ENCODE results near the gene BRD7. TPM values are rescaled to one million over a fixed set of nuclear protein-coding genes. Genes with fewer than 3 reads are reported as not detected.

BRD7 gene
- polyA plus RNA-seq, 3 donors: 11.4 to 33.0 (median 21.2) TPM

DNA sequence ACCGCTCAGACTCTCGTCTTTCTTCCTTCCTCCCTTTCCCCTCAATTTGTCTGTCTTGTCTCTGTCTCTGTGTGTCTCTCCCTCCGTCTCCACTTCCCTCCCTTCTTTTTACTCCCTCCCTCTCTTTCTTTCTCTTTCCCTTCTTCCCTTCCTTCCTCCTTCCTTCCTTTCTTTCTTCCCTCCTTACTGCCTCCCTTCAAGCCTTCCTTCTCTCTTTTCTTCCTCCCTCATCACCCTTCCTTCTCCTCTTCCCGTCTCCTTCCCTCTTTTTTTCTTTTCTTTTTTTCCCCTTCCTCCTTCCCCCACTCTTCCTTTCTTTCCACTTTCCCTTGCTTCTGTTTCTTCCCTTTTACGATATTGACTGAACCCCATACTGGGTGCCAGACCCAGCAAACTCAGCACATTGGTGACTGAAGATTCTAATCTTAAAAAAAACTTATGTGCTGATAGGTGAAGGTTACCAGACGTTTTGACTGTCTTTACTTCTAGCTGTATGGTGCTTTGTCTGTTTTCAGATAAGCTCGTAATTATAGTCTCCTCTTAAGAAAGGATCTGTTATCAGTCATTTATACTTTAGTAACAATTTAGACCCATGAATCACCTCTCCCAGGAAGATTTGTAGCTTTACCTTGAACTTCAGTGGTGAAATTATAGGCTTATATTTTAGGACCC is 481 bp upstream of the BRD7 start:
- Histone ChIP-seq H3K9ac (ENCODE audit: insufficient read depth, low read length, poor library complexity, severe bottlenecking) (peak overlapping the region; percentile 41), H2AFZ (ENCODE audit: insufficient read depth, low read depth, low read length, poor library complexity, severe bottlenecking) (peak overlapping the region; percentile 73), H3K4me1 (ENCODE audit: control insufficient read depth in 1 of 2, insufficient read depth in 2 of 2, low read length in 2 of 2) (peaks cover 32 to 34% of the 10 kb centered on the region in 2 donors), H3K27me3 (ENCODE audit: control insufficient read depth in 2 of 2, insufficient read depth in 2 of 2, low read length in 2 of 2) (no peaks in the 10 kb centered on the region), H3K4me3 (replicated peaks in 1 of 3; ENCODE audit: low read depth in 2 of 3, low read length in 3 of 3) (peak overlapping the region; percentile 34 to 73 (median 70)), H3K27ac (ENCODE audit: low read depth in 1 of 2, low read length in 2 of 2) (peak overlapping the region in 1 of 2 donors; percentile 47), H4K20me1 (ENCODE audit: insufficient read depth, low read length) (peaks cover 22% of the 10 kb centered on the region), H3K79me2 (ENCODE audit: insufficient read depth, low read length) (peaks cover 34% of the 10 kb centered on the region), H3K9me3 (replicated peaks in 1 of 2; ENCODE audit: control insufficient read depth in 1 of 2, insufficient read depth in 1 of 2, low read length in 2 of 2) (no peaks in the 10 kb centered on the region), H3K36me3 (replicated peaks in 1 of 2; ENCODE audit: control insufficient read depth in 1 of 2, insufficient read depth in 2 of 2, low read length in 2 of 2) (peaks cover 9 to 13% of the 10 kb centered on the region in 2 donors), H3K4me2 (replicated peaks; ENCODE audit: extremely low read depth, low read length, poor library complexity, severe bottlenecking) (peak overlapping the region; percentile 63)
- WGBS (ENCODE audit: insufficient coverage): 3% methylated on average over 4 of the region's 7 CpGs
- Mint-ChIP-seq H3K9me3 (peaks cover 0 to 6% (median 2%) of the 10 kb centered on the region in 7 donors), H3K36me3 (peaks cover 12% of the 10 kb centered on the region in 2 donors), H3K27ac (peak overlapping the region in 6 of 7 donors; percentile 48 to 95 (median 82)), H3K4me3 (peak overlapping the region; percentile 68 to 84), H3K27me3 (ENCODE audit: low read depth in 3 of 3) (peaks cover 1 to 6% (median 3%) of the 10 kb centered on the region in 3 donors), H3K4me1 (peaks cover 36% of the 10 kb centered on the region)
- TF ChIP-seq, protein P1, sequence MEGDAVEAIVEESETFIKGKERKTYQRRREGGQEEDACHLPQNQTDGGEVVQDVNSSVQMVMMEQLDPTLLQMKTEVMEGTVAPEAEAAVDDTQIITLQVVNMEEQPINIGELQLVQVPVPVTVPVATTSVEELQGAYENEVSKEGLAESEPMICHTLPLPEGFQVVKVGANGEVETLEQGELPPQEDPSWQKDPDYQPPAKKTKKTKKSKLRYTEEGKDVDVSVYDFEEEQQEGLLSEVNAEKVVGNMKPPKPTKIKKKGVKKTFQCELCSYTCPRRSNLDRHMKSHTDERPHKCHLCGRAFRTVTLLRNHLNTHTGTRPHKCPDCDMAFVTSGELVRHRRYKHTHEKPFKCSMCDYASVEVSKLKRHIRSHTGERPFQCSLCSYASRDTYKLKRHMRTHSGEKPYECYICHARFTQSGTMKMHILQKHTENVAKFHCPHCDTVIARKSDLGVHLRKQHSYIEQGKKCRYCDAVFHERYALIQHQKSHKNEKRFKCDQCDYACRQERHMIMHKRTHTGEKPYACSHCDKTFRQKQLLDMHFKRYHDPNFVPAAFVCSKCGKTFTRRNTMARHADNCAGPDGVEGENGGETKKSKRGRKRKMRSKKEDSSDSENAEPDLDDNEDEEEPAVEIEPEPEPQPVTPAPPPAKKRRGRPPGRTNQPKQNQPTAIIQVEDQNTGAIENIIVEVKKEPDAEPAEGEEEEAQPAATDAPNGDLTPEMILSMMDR (IDR thresholded peaks at IDR 0.05): peak; percentile 46
- intact Hi-C loops (cut with micrococcal nuclease): loop anchor here (2.0 to 10.0 kb wide), 8 partner anchors 154 to 373 kb away; partner anchors contain the start of genes CNEP1R1 (in 1 of the 2), CYLD (in 1 of the 2) and HEATR3 (in 1 of the 2)
- DNase-seq: no peak

DNA sequence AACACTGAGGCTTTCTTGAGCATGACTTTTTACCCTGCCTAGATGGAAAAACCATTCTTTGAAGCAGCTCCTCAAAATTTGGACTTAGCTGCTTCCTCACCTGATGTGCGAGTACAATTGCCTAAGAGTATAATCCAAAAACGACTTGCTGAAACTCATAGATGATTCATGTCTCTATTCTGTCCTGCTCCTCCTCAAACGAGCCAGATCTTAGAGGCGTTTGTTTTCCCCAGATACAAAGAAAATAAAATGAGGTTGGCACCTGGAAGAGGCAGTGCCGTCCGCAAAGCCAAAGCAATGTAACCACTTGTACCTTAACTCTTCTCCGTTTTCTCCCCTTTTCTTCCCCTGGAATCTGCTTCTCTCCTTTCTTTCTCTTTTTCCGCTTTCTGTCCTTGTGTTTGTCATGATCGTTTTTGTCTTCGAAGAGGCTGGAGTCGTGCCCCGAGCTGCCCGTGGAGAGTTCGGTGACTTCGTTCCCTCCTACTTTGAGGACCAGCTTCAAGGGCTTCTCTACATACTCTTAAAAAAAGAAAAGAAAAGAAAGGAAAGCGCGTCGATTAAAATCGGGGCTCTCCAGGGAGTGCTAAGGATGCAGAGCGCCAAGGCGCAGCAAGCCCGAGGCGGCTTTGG is 895 bp downstream of the BRD7 start:
- no peak for DNase-seq
- peaks cover 37% of the 10 kb centered on the region for H3K4me1 Mint-ChIP-seq
- H3K36me3 Mint-ChIP-seq: peaks cover 24 to 25% of the 10 kb centered on the region in 2 donors
- WGBS (ENCODE audit: insufficient coverage): 11% methylated on average over 15 of the region's 23 CpGs
- peak overlapping the region; percentile 90 for H2AFZ ChIP-seq (ENCODE audit: insufficient read depth, low read depth, low read length, poor library complexity, severe bottlenecking)
- peak overlapping the region; percentile 89 to 92 for H3K4me3 Mint-ChIP-seq
- H3K4me3 ChIP-seq (replicated peaks in 1 of 3; ENCODE audit: low read depth in 2 of 3, low read length in 3 of 3): peak overlapping the region; percentile 49 to 95 (median 85)
- intact Hi-C loops (cut with micrococcal nuclease): loop anchor here (2.0 to 10.0 kb wide), 8 partner anchors 153 to 374 kb away; partner anchors contain the start of genes CNEP1R1 (in 1 of the 2), CYLD (in 1 of the 2) and HEATR3 (in 1 of the 2)
- H3K27me3 ChIP-seq (ENCODE audit: control insufficient read depth in 2 of 2, insufficient read depth in 2 of 2, low read length in 2 of 2): no peaks in the 10 kb centered on the region
- H3K27me3 Mint-ChIP-seq (ENCODE audit: low read depth in 3 of 3): peaks cover 1 to 6% (median 2%) of the 10 kb centered on the region in 3 donors
- H3K9me3 Mint-ChIP-seq: peaks cover 0 to 6% (median 2%) of the 10 kb centered on the region in 7 donors
- no peaks in the 10 kb centered on the region for H3K9me3 ChIP-seq (replicated peaks in 1 of 2; ENCODE audit: control insufficient read depth in 1 of 2, insufficient read depth in 1 of 2, low read length in 2 of 2)
- peak overlapping the region; percentile 85 for H3K9ac ChIP-seq (ENCODE audit: insufficient read depth, low read length, poor library complexity, severe bottlenecking)
- peak overlapping the region; percentile 88 for H3K4me2 ChIP-seq (replicated peaks; ENCODE audit: extremely low read depth, low read length, poor library complexity, severe bottlenecking)
- peaks cover 32 to 34% of the 10 kb centered on the region in 2 donors for H3K4me1 ChIP-seq (ENCODE audit: control insufficient read depth in 1 of 2, insufficient read depth in 2 of 2, low read length in 2 of 2)
- TF ChIP-seq, protein P1 (IDR thresholded peaks at IDR 0.05): no peak
- H3K27ac Mint-ChIP-seq: peak overlapping the region; percentile 74 to 91 (median 77)
- H3K27ac ChIP-seq (ENCODE audit: low read depth in 1 of 2, low read length in 2 of 2): peak overlapping the region in 1 of 2 donors; percentile 69
- H3K79me2 ChIP-seq (ENCODE audit: insufficient read depth, low read length): peaks cover 48% of the 10 kb centered on the region
- peaks cover 22 to 27% of the 10 kb centered on the region in 2 donors for H3K36me3 ChIP-seq (replicated peaks in 1 of 2; ENCODE audit: control insufficient read depth in 1 of 2, insufficient read depth in 2 of 2, low read length in 2 of 2)
- H4K20me1 ChIP-seq (ENCODE audit: insufficient read depth, low read length): peaks cover 35% of the 10 kb centered on the region
